ENCODE measurements around the gene NFKBIL1. TPM values are rescaled to one million over a fixed set of nuclear protein-coding genes. Genes with fewer than 3 reads are reported as not detected.

Gene NFKBIL1
- total and polyA plus RNA-seq, 2 experiments from 2014 or later = 9.6 to 12.3 TPM

DNA sequence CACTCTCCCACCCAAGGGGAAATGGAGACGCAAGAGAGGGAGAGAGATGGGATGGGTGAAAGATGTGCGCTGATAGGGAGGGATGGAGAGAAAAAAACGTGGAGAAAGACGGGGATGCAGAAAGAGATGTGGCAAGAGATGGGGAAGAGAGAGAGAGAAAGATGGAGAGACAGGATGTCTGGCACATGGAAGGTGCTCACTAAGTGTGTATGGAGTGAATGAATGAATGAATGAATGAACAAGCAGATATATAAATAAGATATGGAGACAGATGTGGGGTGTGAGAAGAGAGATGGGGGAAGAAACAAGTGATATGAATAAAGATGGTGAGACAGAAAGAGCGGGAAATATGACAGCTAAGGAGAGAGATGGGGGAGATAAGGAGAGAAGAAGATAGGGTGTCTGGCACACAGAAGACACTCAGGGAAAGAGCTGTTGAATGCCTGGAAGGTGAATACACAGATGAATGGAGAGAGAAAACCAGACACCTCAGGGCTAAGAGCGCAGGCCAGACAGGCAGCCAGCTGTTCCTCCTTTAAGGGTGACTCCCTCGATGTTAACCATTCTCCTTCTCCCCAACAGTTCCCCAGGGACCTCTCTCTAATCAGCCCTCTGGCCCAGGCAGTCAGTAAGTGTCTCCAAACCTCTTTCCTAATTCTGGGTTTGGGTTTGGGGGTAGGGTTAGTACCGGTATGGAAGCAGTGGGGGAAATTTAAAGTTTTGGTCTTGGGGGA lies 28.7 kb downstream of the NFKBIL1 start:
- no peak overlapping the region for H2AFZ ChIP-seq
- H4K20me1 ChIP-seq (replicated peaks; ENCODE audit: insufficient read depth) = no peaks in the 10 kb centered on the region
- Mint-ChIP-seq H3K9me3 (peaks cover under 1% of the 10 kb centered on the region; the same call in 2 of the 3 replicates), H3K27me3 (ENCODE audit: insufficient read depth, low read depth, poor library complexity) (peaks cover 34% of the 10 kb centered on the region), H3K36me3 (ENCODE audit: low read depth) (no peaks in the 10 kb centered on the region; the same call in 2 of the 3 replicates), H3K4me1 (peaks cover 18% of the 10 kb centered on the region), H3K4me3 (no peak overlapping the region), H3K27ac (no peak overlapping the region)
- no peaks in the 10 kb centered on the region for H3K36me3 ChIP-seq (ENCODE audit: insufficient read depth)
- no peak overlapping the region for H3K27ac ChIP-seq (ENCODE audit: low read depth)
- H3K4me3 ChIP-seq = no peak overlapping the region
- no peak for ATAC-seq
- TF ChIP-seq CREB1 (CRISPR knock-in tag; IDR thresholded peaks at IDR 0.05; ENCODE audit: low read depth) (no peak), ZNF331 (CRISPR knock-in tag; IDR thresholded peaks at IDR 0.05; ENCODE audit: low read depth) (no peak), EZH2phosphoT487 (IDR thresholded peaks at IDR 0.05; ENCODE audit: unreplicated experiment) (no peak)
- TF ChIP-seq, protein P1, sequence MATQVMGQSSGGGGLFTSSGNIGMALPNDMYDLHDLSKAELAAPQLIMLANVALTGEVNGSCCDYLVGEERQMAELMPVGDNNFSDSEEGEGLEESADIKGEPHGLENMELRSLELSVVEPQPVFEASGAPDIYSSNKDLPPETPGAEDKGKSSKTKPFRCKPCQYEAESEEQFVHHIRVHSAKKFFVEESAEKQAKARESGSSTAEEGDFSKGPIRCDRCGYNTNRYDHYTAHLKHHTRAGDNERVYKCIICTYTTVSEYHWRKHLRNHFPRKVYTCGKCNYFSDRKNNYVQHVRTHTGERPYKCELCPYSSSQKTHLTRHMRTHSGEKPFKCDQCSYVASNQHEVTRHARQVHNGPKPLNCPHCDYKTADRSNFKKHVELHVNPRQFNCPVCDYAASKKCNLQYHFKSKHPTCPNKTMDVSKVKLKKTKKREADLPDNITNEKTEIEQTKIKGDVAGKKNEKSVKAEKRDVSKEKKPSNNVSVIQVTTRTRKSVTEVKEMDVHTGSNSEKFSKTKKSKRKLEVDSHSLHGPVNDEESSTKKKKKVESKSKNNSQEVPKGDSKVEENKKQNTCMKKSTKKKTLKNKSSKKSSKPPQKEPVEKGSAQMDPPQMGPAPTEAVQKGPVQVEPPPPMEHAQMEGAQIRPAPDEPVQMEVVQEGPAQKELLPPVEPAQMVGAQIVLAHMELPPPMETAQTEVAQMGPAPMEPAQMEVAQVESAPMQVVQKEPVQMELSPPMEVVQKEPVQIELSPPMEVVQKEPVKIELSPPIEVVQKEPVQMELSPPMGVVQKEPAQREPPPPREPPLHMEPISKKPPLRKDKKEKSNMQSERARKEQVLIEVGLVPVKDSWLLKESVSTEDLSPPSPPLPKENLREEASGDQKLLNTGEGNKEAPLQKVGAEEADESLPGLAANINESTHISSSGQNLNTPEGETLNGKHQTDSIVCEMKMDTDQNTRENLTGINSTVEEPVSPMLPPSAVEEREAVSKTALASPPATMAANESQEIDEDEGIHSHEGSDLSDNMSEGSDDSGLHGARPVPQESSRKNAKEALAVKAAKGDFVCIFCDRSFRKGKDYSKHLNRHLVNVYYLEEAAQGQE (IDR thresholded peaks at IDR 0.05; ENCODE audit: unreplicated experiment) = no peak
- TF ChIP-seq, protein P2, sequence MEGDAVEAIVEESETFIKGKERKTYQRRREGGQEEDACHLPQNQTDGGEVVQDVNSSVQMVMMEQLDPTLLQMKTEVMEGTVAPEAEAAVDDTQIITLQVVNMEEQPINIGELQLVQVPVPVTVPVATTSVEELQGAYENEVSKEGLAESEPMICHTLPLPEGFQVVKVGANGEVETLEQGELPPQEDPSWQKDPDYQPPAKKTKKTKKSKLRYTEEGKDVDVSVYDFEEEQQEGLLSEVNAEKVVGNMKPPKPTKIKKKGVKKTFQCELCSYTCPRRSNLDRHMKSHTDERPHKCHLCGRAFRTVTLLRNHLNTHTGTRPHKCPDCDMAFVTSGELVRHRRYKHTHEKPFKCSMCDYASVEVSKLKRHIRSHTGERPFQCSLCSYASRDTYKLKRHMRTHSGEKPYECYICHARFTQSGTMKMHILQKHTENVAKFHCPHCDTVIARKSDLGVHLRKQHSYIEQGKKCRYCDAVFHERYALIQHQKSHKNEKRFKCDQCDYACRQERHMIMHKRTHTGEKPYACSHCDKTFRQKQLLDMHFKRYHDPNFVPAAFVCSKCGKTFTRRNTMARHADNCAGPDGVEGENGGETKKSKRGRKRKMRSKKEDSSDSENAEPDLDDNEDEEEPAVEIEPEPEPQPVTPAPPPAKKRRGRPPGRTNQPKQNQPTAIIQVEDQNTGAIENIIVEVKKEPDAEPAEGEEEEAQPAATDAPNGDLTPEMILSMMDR (conservative IDR thresholded peaks at IDR 0.05; ENCODE audit: low read depth in 2 of 2) = no peak
- no peak overlapping the region for H3K4me2 ChIP-seq
- H3K9me2 ChIP-seq (ENCODE audit: insufficient read depth) = no peaks in the 10 kb centered on the region
- H3K27me3 ChIP-seq (ENCODE audit: insufficient read depth) = peaks cover 9% of the 10 kb centered on the region
- no peaks in the 10 kb centered on the region for H3K4me1 ChIP-seq (ENCODE audit: insufficient read depth)
- no peaks in the 10 kb centered on the region for H3K79me2 ChIP-seq (replicated peaks; ENCODE audit: insufficient read depth)
- H3F3A ChIP-seq (replicated peaks; ENCODE audit: low read depth) = no peaks in the 10 kb centered on the region
- no peak for DNase-seq (ENCODE audit: low spot score)

DNA sequence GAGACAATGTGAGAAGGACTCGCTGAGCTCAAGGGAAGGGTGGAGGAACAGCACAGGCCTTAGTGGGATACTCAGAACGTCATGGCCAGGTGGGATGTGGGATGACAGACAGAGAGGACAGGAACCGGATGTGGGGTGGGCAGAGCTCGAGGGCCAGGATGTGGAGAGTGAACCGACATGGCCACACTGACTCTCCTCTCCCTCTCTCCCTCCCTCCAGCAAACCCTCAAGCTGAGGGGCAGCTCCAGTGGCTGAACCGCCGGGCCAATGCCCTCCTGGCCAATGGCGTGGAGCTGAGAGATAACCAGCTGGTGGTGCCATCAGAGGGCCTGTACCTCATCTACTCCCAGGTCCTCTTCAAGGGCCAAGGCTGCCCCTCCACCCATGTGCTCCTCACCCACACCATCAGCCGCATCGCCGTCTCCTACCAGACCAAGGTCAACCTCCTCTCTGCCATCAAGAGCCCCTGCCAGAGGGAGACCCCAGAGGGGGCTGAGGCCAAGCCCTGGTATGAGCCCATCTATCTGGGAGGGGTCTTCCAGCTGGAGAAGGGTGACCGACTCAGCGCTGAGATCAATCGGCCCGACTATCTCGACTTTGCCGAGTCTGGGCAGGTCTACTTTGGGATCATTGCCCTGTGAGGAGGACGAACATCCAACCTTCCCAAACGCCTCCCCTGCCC lies 29.6 kb downstream of the NFKBIL1 start:
- H3K27ac Mint-ChIP-seq = no peak overlapping the region
- TF ChIP-seq EZH2phosphoT487 (IDR thresholded peaks at IDR 0.05; ENCODE audit: unreplicated experiment) (no peak), NANOG (IDR thresholded peaks at IDR 0.05; ENCODE audit: borderline replicate concordance) (no peak), EZH2 (IDR thresholded peaks at IDR 0.05; ENCODE audit: low read depth, unreplicated experiment) (no peak), ZNF331 (CRISPR knock-in tag; IDR thresholded peaks at IDR 0.05; ENCODE audit: low read depth) (no peak), JUNB (IDR thresholded peaks at IDR 0.05; ENCODE audit: unreplicated experiment) (no peak), ZNF114 (CRISPR knock-in tag; IDR thresholded peaks at IDR 0.05) (no peak)
- TF ChIP-seq, protein P1 (IDR thresholded peaks at IDR 0.05; ENCODE audit: unreplicated experiment) = no peak
- TF ChIP-seq, protein P2 (conservative IDR thresholded peaks at IDR 0.05; ENCODE audit: low read depth in 2 of 2) = no peak

More for the DNA sequence above, 29.6 kb downstream of the NFKBIL1 start:
- H3F3A ChIP-seq (replicated peaks; ENCODE audit: low read depth) = no peaks in the 10 kb centered on the region
- H3K4me3 Mint-ChIP-seq = no peak overlapping the region
- H3K79me2 ChIP-seq (replicated peaks; ENCODE audit: insufficient read depth) = no peaks in the 10 kb centered on the region
- peaks cover 18% of the 10 kb centered on the region for H3K27me3 ChIP-seq (ENCODE audit: insufficient read depth)
- peaks cover 4% of the 10 kb centered on the region; the same call in 1 of the 2 replicates for H3K4me1 ChIP-seq (ENCODE audit: insufficient read depth)
- H3K27ac ChIP-seq (ENCODE audit: low read depth) = no peak overlapping the region
- peaks cover 27% of the 10 kb centered on the region for H3K4me1 Mint-ChIP-seq
- no peak overlapping the region for H2AFZ ChIP-seq
- no peak overlapping the region for H3K4me2 ChIP-seq
- DNase-seq (ENCODE audit: low spot score) (no peak), ATAC-seq (no peak)
- peaks cover 3% of the 10 kb centered on the region; the same call in 2 of the 3 replicates for H3K9me3 Mint-ChIP-seq
- no peaks in the 10 kb centered on the region for H3K9me2 ChIP-seq (ENCODE audit: insufficient read depth)
- H4K20me1 ChIP-seq (replicated peaks; ENCODE audit: insufficient read depth) = no peaks in the 10 kb centered on the region
- H3K36me3 ChIP-seq (ENCODE audit: insufficient read depth) = no peaks in the 10 kb centered on the region
- no peak overlapping the region for H3K4me3 ChIP-seq
- peaks cover 40% of the 10 kb centered on the region for H3K27me3 Mint-ChIP-seq (ENCODE audit: insufficient read depth, low read depth, poor library complexity)
- H3K36me3 Mint-ChIP-seq (ENCODE audit: low read depth) = no peaks in the 10 kb centered on the region; the same call in 2 of the 3 replicates
